Astrocyte (in vitro differentiated cells and primary cell): ENCODE data around the gene PSME4. TPM values are rescaled to one million over a fixed set of nuclear protein-coding genes. Genes with fewer than 3 reads are reported as not detected.

Experiments
- DNase-seq: peaks from one replicate; pipeline ENCODE4 v3.0.0-alpha.2; 2010; ENCODE audit warnings: low read depth
- FAIRE-seq: peaks from 2 replicates; lab custom pipeline; 2011; peaks lifted over from hg19 to GRCh38; lab: Jason Lieb, UNC
- H2AFZ ChIP-seq: 2 replicates; pipeline ENCODE4 v1.6.0; 2012; ENCODE audit warnings: low read depth, low read length, inconsistent platforms
- H3K27ac ChIP-seq: 2 replicates; pipeline ENCODE4 v1.5.1; 2011; ENCODE audit warnings: low read depth, low read length, inconsistent platforms
- H3K27me3 ChIP-seq: 2 replicates; pipeline ENCODE4 v1.6.0; 2011; ENCODE audit warnings: low read length, inconsistent platforms; ENCODE audit not compliant: insufficient read depth
- H3K36me3 ChIP-seq: 2 replicates; pipeline ENCODE4 v1.5.1; 2011; ENCODE audit warnings: low read length, inconsistent platforms; ENCODE audit not compliant: insufficient read depth
- H3K4me1 ChIP-seq: 2 replicates; pipeline ENCODE4 v1.5.1; 2011; ENCODE audit warnings: low read length, inconsistent platforms; ENCODE audit not compliant: insufficient read depth
- H3K4me2 ChIP-seq: 2 replicates; pipeline ENCODE4 v1.6.0; 2012; ENCODE audit warnings: low read length, inconsistent platforms
- H3K4me3 ChIP-seq: 2 replicates; pipeline ENCODE4 v1.5.1; 2011; ENCODE audit warnings: low read depth, mild to moderate bottlenecking, low read length, inconsistent platforms; ENCODE audit not compliant: insufficient read depth
- H3K79me2 ChIP-seq: 2 replicates; pipeline ENCODE4 v1.6.0; 2012; ENCODE audit warnings: mild to moderate bottlenecking, low read length, inconsistent platforms; ENCODE audit not compliant: insufficient read depth
- H3K9ac ChIP-seq: 2 replicates; pipeline ENCODE4 v1.6.0; 2012; ENCODE audit warnings: mild to moderate bottlenecking, low read length, inconsistent platforms
- H3K9me3 ChIP-seq: 2 replicates; pipeline ENCODE4 v1.5.1; 2012; ENCODE audit warnings: low read depth, mild to moderate bottlenecking, low read length, inconsistent platforms; ENCODE audit not compliant: insufficient read depth
- H4K20me1 ChIP-seq: 2 replicates; pipeline ENCODE4 v1.6.0; 2012; ENCODE audit warnings: low read length, inconsistent platforms; ENCODE audit not compliant: insufficient read depth
- H3K27ac Mint-ChIP-seq: one replicate; pipeline ENCODE4 v1.8.0; 2021; ENCODE audit warnings: mild to moderate bottlenecking, mixed read lengths; ENCODE audit not compliant: unreplicated experiment
- H3K27me3 Mint-ChIP-seq: one replicate; pipeline ENCODE4 v1.8.0; 2021; ENCODE audit warnings: low read depth, mixed read lengths; ENCODE audit not compliant: unreplicated experiment
- H3K36me3 Mint-ChIP-seq: one replicate; pipeline ENCODE4 v1.8.0; 2021; ENCODE audit warnings: low read depth, mixed read lengths; ENCODE audit not compliant: unreplicated experiment
- H3K4me1 Mint-ChIP-seq: one replicate; pipeline ENCODE4 v1.8.0; 2021; ENCODE audit warnings: low read depth, mixed read lengths; ENCODE audit not compliant: unreplicated experiment
- H3K4me3 Mint-ChIP-seq: one replicate; pipeline ENCODE4 v1.8.0; 2021; ENCODE audit warnings: mild to moderate bottlenecking, moderate library complexity, mixed read lengths; ENCODE audit not compliant: unreplicated experiment
- H3K9me3 Mint-ChIP-seq: one replicate; pipeline ENCODE4 v1.8.0; 2021; ENCODE audit warnings: mild to moderate bottlenecking, mixed read lengths; ENCODE audit not compliant: unreplicated experiment
- CTCF ChIP-seq: IDR thresholded peaks from 2 replicates; pipeline ENCODE4 v1.5.1; 2011; ENCODE audit warnings: low read depth, mild to moderate bottlenecking, inconsistent platforms, low read length, moderate library complexity; ENCODE audit not compliant: insufficient read depth
- EZH2 ChIP-seq: IDR thresholded peaks from 2 replicates; pipeline ENCODE4 v1.6.1; 2012; ENCODE audit warnings: mild to moderate bottlenecking, low read length, inconsistent platforms; ENCODE audit not compliant: insufficient read depth
- total RNA-seq: library from RNA; stranded (reverse); gene quantifications from 2 replicates; pipeline ENCODE4 v1.2.1, GENCODE V29; 2021

PSME4 gene
- total RNA-seq, 1 donor from 2014 or later = 110 TPM

GRCh38 chr2:53998834-53999233 lies 28.0 kb upstream of the PSME4 start:
- H3K36me3 Mint-ChIP-seq = no peaks in the 10 kb centered on the region
- Histone ChIP-seq H3K27me3 (no peaks in the 10 kb centered on the region), H3K27ac (no peak overlapping the region), H3K4me2 (no peak overlapping the region), H3K4me1 (no peaks in the 10 kb centered on the region), H3K9me3 (no peaks in the 10 kb centered on the region), H3K36me3 (no peaks in the 10 kb centered on the region), H3K4me3 (no peak overlapping the region), H2AFZ (no peak overlapping the region), H3K79me2 (no peaks in the 10 kb centered on the region), H4K20me1 (no peaks in the 10 kb centered on the region), H3K9ac (no peak overlapping the region)
- H3K4me3 Mint-ChIP-seq = no peak overlapping the region
- no peaks in the 10 kb centered on the region for H3K27me3 Mint-ChIP-seq
- no peaks in the 10 kb centered on the region for H3K4me1 Mint-ChIP-seq
- no peaks in the 10 kb centered on the region for H3K9me3 Mint-ChIP-seq
- FAIRE-seq = no peak
- no peak overlapping the region for H3K27ac Mint-ChIP-seq
- TF ChIP-seq CTCF (no peak), EZH2 (no peak)
- DNase-seq = no peak

GRCh38 chr2:53994818-53995808 lies 24.3 kb upstream of the PSME4 start:
- Histone ChIP-seq H3K79me2 (no peaks in the 10 kb centered on the region), H3K27me3 (no peaks in the 10 kb centered on the region), H3K27ac (no peak overlapping the region), H3K4me1 (no peaks in the 10 kb centered on the region), H3K9ac (no peak overlapping the region), H3K9me3 (no peaks in the 10 kb centered on the region), H4K20me1 (no peaks in the 10 kb centered on the region), H3K4me2 (no peak overlapping the region), H2AFZ (no peak overlapping the region), H3K4me3 (no peak overlapping the region), H3K36me3 (no peaks in the 10 kb centered on the region)
- DNase-seq (no peak), FAIRE-seq (no peak)
- Mint-ChIP-seq H3K27me3 (no peaks in the 10 kb centered on the region), H3K4me1 (no peaks in the 10 kb centered on the region), H3K36me3 (peaks cover 2% of the 10 kb centered on the region), H3K27ac (no peak overlapping the region), H3K4me3 (no peak overlapping the region), H3K9me3 (no peaks in the 10 kb centered on the region)
- TF ChIP-seq EZH2 (no peak), CTCF (no peak)

GRCh38 chr2:53991948-53992347 lies 21.2 kb upstream of the PSME4 start:
- Mint-ChIP-seq H3K27me3 (no peaks in the 10 kb centered on the region), H3K4me1 (no peaks in the 10 kb centered on the region), H3K9me3 (no peaks in the 10 kb centered on the region), H3K36me3 (peaks cover 2% of the 10 kb centered on the region), H3K4me3 (no peak overlapping the region), H3K27ac (no peak overlapping the region)
- Histone ChIP-seq H3K4me2 (no peak overlapping the region), H3K9me3 (no peaks in the 10 kb centered on the region), H3K27ac (no peak overlapping the region), H3K4me3 (no peak overlapping the region), H2AFZ (no peak overlapping the region), H3K36me3 (no peaks in the 10 kb centered on the region), H3K4me1 (peaks cover 2% of the 10 kb centered on the region), H3K79me2 (no peaks in the 10 kb centered on the region), H3K27me3 (no peaks in the 10 kb centered on the region), H4K20me1 (no peaks in the 10 kb centered on the region), H3K9ac (no peak overlapping the region)
- DNase-seq (no peak), FAIRE-seq (no peak)
- no peak for TF ChIP-seq CTCF
- no peak for TF ChIP-seq EZH2
